ENCODE data around the gene OAS2.

GRCh38 chr12:113019025-113019424 is 40.7 kb downstream of the OAS2 start:
- TF ChIP-seq EZH2 (IDR thresholded peaks at IDR 0.05; ENCODE audit: borderline replicate concordance, low read length): no peak
- TF ChIP-seq CTCF (IDR thresholded peaks at IDR 0.05; ENCODE audit: low read length): no peak

Data from OCI-LY1 (cell line).